PC-3 (cell line): ENCODE measurements around the gene NPB.
A peak's percentile ranks its signal among the peaks of the same experiment; 100 is the strongest.

Source experiments
- EZH2 ChIP-seq: fragments of 300-600 bp; sonication (generic); IDR thresholded peaks from one replicate; pipeline ENCODE4 v1.6.1; 2017; ENCODE audit warnings: antibody characterized with exemption, mild to moderate bottlenecking, low read length; ENCODE audit not compliant: unreplicated experiment
- TF ChIP-seq, protein P1 (sequence below): fragments of 300-600 bp; sonication (generic); conservative IDR thresholded peaks from 2 replicates; pipeline ENCODE4 v1.5.1; 2017; ENCODE audit warnings: antibody characterized with exemption, low read depth, mild to moderate bottlenecking, low read length

DNA sequence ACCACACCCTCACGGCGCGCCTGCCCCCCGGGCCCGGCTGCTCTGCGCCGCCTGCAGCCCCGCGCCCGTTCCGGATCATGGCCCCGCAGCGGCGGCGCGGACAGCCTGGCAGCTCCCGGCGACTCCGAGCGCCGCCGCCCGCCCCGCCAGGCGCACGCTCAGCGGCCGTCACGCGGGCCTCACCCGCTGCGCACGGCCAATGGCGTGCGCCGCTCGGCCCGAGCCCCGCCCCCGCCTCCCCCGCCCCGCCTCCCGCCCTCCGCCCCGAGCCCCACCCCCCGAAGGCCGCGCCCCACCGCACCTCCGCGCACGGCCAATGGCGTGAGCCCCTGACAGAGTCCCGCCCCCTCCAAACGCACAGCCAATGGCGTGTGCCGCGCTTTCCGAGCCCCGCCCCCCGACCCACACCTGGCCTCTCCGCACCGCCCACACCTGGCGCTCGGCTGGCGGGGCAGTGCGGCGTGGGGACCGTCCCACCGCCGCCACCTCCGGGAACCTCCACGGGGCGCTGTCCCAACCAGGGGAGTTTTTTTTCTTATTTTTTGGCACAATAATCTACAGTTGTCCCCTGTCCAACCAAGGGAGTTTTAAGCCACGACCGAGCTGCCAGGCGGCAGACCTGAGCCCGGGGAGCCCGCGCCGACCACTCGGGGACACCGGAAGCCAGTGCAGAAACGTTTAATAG is 9.4 kb downstream of the NPB start, which contains the start of gene PCYT2:
- TF ChIP-seq, protein P1, sequence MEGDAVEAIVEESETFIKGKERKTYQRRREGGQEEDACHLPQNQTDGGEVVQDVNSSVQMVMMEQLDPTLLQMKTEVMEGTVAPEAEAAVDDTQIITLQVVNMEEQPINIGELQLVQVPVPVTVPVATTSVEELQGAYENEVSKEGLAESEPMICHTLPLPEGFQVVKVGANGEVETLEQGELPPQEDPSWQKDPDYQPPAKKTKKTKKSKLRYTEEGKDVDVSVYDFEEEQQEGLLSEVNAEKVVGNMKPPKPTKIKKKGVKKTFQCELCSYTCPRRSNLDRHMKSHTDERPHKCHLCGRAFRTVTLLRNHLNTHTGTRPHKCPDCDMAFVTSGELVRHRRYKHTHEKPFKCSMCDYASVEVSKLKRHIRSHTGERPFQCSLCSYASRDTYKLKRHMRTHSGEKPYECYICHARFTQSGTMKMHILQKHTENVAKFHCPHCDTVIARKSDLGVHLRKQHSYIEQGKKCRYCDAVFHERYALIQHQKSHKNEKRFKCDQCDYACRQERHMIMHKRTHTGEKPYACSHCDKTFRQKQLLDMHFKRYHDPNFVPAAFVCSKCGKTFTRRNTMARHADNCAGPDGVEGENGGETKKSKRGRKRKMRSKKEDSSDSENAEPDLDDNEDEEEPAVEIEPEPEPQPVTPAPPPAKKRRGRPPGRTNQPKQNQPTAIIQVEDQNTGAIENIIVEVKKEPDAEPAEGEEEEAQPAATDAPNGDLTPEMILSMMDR = peak; percentile 34; the same call in 1 of the 2 replicates
- no peak for TF ChIP-seq EZH2
